CD4-positive, alpha-beta T cell treated with Interleukin-15 for 1 hour (primary cell): ENCODE data around the gene SFXN2.

Source experiments
- DNase-seq: peaks from one replicate; pipeline ENCODE4 v3.0.0-alpha.2; 2020

Gene SFXN2

DNA sequence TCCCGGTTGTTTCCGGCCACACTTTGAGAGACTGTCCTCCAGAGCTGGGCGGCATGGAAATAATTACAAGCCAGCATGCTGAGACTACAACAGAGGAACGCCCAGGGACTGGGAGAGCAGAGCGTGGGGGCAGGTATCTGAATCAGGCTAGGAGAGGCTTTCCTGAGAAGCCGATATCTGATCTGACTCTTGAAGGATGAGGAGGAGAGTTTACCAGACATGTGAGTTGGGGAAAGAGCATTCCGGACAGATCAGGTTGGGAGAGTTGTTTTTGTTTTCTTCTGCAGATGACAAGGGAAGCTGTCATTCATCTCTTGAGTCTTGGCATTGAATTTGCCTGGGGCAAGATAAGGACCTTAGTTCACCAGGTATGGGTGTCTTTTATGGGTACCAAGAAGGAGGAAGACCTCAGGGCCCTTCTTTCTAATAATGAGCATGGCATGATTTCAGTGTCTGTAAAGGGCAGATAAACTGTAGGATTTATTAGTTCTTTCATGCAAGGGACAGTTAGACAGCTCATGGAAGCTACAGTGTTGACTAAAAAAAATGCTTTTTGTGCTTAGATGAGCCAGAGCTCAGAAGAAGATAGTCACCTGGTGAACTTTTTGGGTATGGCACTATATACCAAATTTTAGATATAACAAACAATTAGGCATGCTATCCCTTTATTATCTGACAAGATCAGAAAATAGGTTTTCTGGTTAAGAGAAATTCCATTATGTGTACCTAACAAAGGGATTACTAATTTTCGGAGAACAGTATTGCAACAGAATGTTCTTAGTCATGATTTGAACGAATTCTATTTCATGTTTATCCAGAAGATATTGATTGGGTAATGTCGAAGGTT, 65.5 kb downstream of the SFXN2 start:
- DNase-seq: no peak

DNA sequence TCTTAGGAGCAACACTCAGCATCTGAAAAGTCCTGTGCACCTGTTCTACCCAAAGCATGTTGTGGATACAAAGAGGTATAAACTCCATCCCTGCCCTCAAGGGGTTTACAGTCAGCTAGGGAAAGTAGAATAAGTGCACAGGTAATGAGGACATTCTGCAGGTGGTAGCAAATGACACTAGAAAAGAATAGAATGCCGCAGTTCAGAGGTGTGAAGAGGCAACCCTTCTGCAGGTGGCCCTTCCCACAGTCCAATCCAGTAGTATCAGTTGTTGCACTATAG, 66.0 kb downstream of the SFXN2 start:
- DNase-seq: no peak

- DNase-seq: no peak
These were observed 66.9 kb downstream of the SFXN2 start for GRCh38 chr10:102781090-102781920.

- no peak for DNase-seq
These were observed 67.6 kb downstream of the SFXN2 start for GRCh38 chr10:102781921-102782557.

DNA sequence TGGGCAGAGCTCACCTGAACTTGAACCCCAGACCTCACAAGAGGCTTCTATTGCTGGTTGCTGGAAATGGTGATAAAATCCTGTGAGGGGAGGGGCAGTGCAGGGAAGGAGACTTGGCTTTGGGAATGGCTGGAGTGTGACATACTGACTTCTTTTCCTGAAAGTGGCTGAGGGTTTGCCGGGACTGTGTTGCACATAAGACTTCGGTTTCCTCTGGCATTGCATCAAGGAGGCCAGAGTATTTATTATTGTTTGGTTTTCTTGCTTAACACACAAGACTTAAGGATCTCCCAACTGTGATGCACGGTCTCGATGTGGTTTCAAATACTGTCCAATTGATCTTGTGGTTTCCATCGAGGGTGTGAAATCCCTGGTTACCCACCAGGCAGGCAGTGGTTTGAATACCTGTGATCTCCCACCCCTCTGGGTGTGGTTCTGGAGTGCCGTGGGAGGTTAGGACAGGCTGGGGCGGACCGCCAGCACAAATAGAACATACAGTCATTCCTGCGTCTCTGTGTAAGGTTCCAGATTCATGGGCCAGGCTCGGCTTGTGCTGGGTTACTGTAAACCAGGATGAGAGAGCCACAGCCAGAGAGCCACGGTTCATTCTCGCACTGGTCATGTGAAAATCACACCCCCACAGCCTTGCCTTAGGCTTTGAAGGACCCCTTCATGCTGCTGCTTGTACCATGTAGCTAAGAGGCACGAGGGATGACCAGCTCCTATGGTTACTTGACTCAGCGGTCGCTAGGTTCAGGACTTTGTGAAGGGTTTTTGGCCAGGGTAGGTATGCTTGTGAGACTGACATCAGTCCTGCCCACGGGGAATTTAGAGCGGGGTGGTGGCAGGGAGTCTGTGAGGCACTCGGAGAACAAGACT, 68.5 kb downstream of the SFXN2 start:
- no peak for DNase-seq

DNA sequence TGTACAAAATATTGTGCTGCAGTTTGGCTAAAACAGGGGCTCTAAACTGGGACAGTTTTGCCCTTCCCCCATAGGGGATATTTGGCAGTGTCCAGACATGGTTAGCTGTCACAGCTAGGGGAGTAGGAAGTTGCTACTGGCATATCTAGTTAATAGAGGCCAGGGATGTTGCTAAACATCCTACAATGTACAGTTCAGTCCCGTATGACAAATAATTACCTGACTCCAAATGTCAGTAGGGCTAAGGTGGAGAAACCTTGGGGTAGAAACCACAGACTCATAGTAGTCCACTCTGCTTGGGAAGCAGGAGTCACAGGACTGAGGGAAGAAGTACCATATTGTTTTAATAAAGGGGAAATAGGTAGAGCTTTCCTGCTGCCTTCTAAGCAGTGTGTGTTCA, 69.1 kb downstream of the SFXN2 start:
- no peak for DNase-seq

DNA sequence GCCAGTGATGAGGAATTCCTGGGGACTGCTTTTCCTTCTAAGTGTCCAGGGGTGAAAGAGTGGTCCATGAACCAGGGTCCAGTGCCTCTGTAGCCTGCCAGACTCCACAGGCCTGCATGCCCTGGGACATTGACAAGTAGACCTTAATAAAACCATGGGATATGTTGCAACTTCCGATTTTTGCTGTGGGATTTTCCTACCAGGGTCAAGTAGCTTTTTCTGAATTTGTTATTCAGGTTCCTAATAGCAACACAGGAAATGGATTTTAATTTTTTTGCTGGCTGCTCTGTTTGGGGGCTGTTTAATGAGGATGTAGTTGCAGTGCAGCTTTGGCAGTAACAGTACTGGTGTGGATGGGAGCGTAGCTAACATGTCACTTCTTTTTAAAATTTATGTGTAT, 71.4 kb downstream of the SFXN2 start:
- DNase-seq: peak; percentile 41

GRCh38 chr10:102791754-102792395, 77.4 kb downstream of the SFXN2 start:
- DNase-seq: no peak
